Vagina (tissue), 2 donors: ENCODE data around the gene HCN3. TPM values are rescaled to one million over a fixed set of nuclear protein-coding genes. Genes with fewer than 3 reads are reported as not detected.

Experiments used
- DNase-seq, 2 donors: peaks; one replicate each; pipeline ENCODE4 v3.0.0-alpha.2; 2017; ENCODE audit errors: extremely low spot score in 2 of 2
- H3K27ac ChIP-seq: fragments of 200-600 bp; sonication (generic); one replicate; pipeline ENCODE4 v1.5.1; 2019
- H3K27me3 ChIP-seq: fragments of 200-600 bp; sonication (generic); one replicate; pipeline ENCODE4 v1.5.1; 2019
- H3K36me3 ChIP-seq, 2 donors: fragments of 200-600 bp; sonication (generic); one replicate each; pipeline ENCODE4 v1.5.1; 2017 to 2019
- H3K4me1 ChIP-seq: fragments of 200-600 bp; sonication (generic); one replicate; pipeline ENCODE4 v1.5.1; 2019
- H3K4me3 ChIP-seq, 2 donors: fragments of 200-600 bp; sonication (generic); 1 replicate in 1 of 2; 2 replicates in 1 of 2; pipeline ENCODE4 v1.5.1; 2016 to 2019
- H3K9me3 ChIP-seq: fragments of 200-600 bp; sonication (generic); one replicate; pipeline ENCODE4 v1.5.1; 2019
- CTCF ChIP-seq, 3 experiments: fragments of 450-650 bp in 2 of 3; fragments of 200-600 bp in 1 of 3; sonication (generic) in 1 of 3; IDR thresholded peaks; one replicate each; pipeline ENCODE4 v1.5.1; 2017 to 2019; ENCODE audit warnings: antibody characterized with exemption in 3 of 3, mild to moderate bottlenecking in 2 of 3, moderate library complexity in 2 of 3
- POLR2A ChIP-seq, 2 donors: fragments of 450-650 bp; IDR thresholded peaks; one replicate each; pipeline ENCODE4 v1.6.1; 2017; ENCODE audit warnings: antibody characterized with exemption in 2 of 2, mild to moderate bottlenecking in 2 of 2, moderate library complexity in 2 of 2
- POLR2AphosphoS5 ChIP-seq, 2 donors: sonication (generic); formaldehyde crosslinking; IDR thresholded peaks; one replicate each; pipeline ENCODE4 v1.9.0; 2017; ENCODE audit warnings: antibody characterized with exemption in 2 of 2, mild to moderate bottlenecking in 2 of 2, low read depth in 1 of 2; ENCODE audit not compliant: insufficient read depth in 1 of 2
- intact Hi-C: fragments of 100-400 bp; cut with DNase I; formaldehyde crosslinking; loops from one replicate; pipeline ENCODE4 v1.15.1; 2023
- total RNA-seq: library from RNA; depleted of rRNA; stranded (reverse); fragments of >200 nt; gene quantifications from one replicate; pipeline ENCODE4 v1.2.3, GENCODE V29; 2016

Gene HCN3
- total RNA-seq, 1 donor from 2014 or later = 4.2 TPM

GRCh38 chr1:155255243-155256007, 21.8 kb upstream of the HCN3 start, which contains the start of gene ENTREP3:
Gene ENTREP3, minus strand, starts transcription at chr1:155255483. Its CDS starts 606 bp downstream, at chr1:155254877.
- Histone ChIP-seq H3K4me3 (peak within 1 kb of the TSS; percentile 78 to 86), H3K27me3 (no peaks in the 10 kb centered on the region), H3K4me1 (peaks cover 32% of the 10 kb centered on the region), H3K9me3 (no peaks in the 10 kb centered on the region), H3K27ac (peak within 1 kb of the TSS; percentile 96), H3K36me3 (peaks cover 0 to 8% of the 10 kb centered on the region in 2 donors)
- intact Hi-C loops = no loop called here
- no peak for DNase-seq
- TF ChIP-seq CTCF (IDR thresholded peaks at IDR 0.05) = peak in 1 of 3 experiments; percentile 22
- TF ChIP-seq POLR2AphosphoS5 (IDR thresholded peaks at IDR 0.05; ENCODE audit: insufficient read depth in 1 of 2, low read depth in 1 of 2) = peak; percentile 84 to 92
- TF ChIP-seq POLR2A (IDR thresholded peaks at IDR 0.05) = peak in 1 of 2 donors; percentile 70

- Histone ChIP-seq H3K9me3 (no peaks in the 10 kb centered on the region), H3K4me1 (peaks cover 39% of the 10 kb centered on the region), H3K27me3 (no peaks in the 10 kb centered on the region), H3K36me3 (peaks cover 0 to 8% of the 10 kb centered on the region in 2 donors), H3K4me3 (peak overlapping the region; percentile 78 to 86), H3K27ac (peak overlapping the region; percentile 96)
- no peak for DNase-seq
- intact Hi-C loops = no loop called here
- TF ChIP-seq POLR2AphosphoS5 (IDR thresholded peaks at IDR 0.05; ENCODE audit: insufficient read depth in 1 of 2, low read depth in 1 of 2) (no peak), POLR2A (IDR thresholded peaks at IDR 0.05) (no peak), CTCF (IDR thresholded peaks at IDR 0.05) (no peak)
These were observed 21.0 kb upstream of the HCN3 start for GRCh38 chr1:155256058-155256852.

- Histone ChIP-seq H3K36me3 (peaks cover 0 to 29% of the 10 kb centered on the region in 2 donors), H3K27me3 (no peaks in the 10 kb centered on the region), H3K4me3 (no peak overlapping the region), H3K27ac (no peak overlapping the region), H3K4me1 (peaks cover 34% of the 10 kb centered on the region), H3K9me3 (no peaks in the 10 kb centered on the region)
- intact Hi-C loops = no loop called here
- TF ChIP-seq CTCF (IDR thresholded peaks at IDR 0.05) (no peak), POLR2A (IDR thresholded peaks at IDR 0.05) (no peak), POLR2AphosphoS5 (IDR thresholded peaks at IDR 0.05; ENCODE audit: insufficient read depth in 1 of 2, low read depth in 1 of 2) (no peak)
- DNase-seq = no peak
These were observed 17.0 kb upstream of the HCN3 start for GRCh38 chr1:155260276-155260675.

- H3K9me3 ChIP-seq = no peaks in the 10 kb centered on the region
- H3K27ac ChIP-seq = peak overlapping the region; percentile 70
- DNase-seq = no peak
- intact Hi-C loops = no loop called here
- no peak for TF ChIP-seq POLR2AphosphoS5 (IDR thresholded peaks at IDR 0.05; ENCODE audit: insufficient read depth in 1 of 2, low read depth in 1 of 2)
- TF ChIP-seq POLR2A (IDR thresholded peaks at IDR 0.05) = no peak
- TF ChIP-seq CTCF (IDR thresholded peaks at IDR 0.05) = no peak
- peaks cover 26% of the 10 kb centered on the region for H3K4me1 ChIP-seq
- H3K36me3 ChIP-seq = peaks cover 0 to 41% of the 10 kb centered on the region in 2 donors
- H3K4me3 ChIP-seq = peak overlapping the region; percentile 67 to 81
- H3K27me3 ChIP-seq = no peaks in the 10 kb centered on the region
These were observed 15.8 kb upstream of the HCN3 start for GRCh38 chr1:155261493-155261851.
